Parathyroid adenoma (tissue), 2 donors: Measurements from ENCODE around the gene NTMT2.

Experiments
- H2AFZ ChIP-seq: fragments of 300-600 bp; sonication (generic); one replicate; pipeline ENCODE4 v1.7.0; 2017; ENCODE audit warnings: antibody characterized with exemption, mild to moderate bottlenecking
- H3K27ac ChIP-seq: fragments of 300-600 bp; sonication (generic); one replicate; pipeline ENCODE4 v1.7.0; 2017
- H3K27me3 ChIP-seq: fragments of 300-600 bp; sonication (generic); one replicate; pipeline ENCODE4 v1.7.0; 2017; ENCODE audit warnings: low read length; ENCODE audit not compliant: control insufficient read depth, insufficient read depth
- H3K36me3 ChIP-seq: fragments of 300-600 bp; sonication (generic); one replicate; pipeline ENCODE4 v1.7.0; 2017; ENCODE audit warnings: low read length; ENCODE audit not compliant: control insufficient read depth, insufficient read depth
- H3K4me1 ChIP-seq: fragments of 300-600 bp; sonication (generic); one replicate; pipeline ENCODE4 v1.7.0; 2017; ENCODE audit warnings: control low read depth
- H3K4me2 ChIP-seq: fragments of 300-600 bp; sonication (generic); one replicate; pipeline ENCODE4 v1.7.0; 2017; ENCODE audit warnings: low read length
- H3K4me3 ChIP-seq: fragments of 300-600 bp; sonication (generic); one replicate; pipeline ENCODE4 v1.7.0; 2017; ENCODE audit warnings: low read depth, low read length
- H3K79me2 ChIP-seq: fragments of 300-600 bp; sonication (generic); one replicate; pipeline ENCODE4 v1.7.0; 2017; ENCODE audit warnings: control low read depth
- H3K9ac ChIP-seq: fragments of 300-600 bp; sonication (generic); one replicate; pipeline ENCODE4 v1.7.0; 2017; ENCODE audit warnings: mild to moderate bottlenecking
- H3K9me3 ChIP-seq: fragments of 300-600 bp; sonication (generic); one replicate; pipeline ENCODE4 v1.7.0; 2017; ENCODE audit warnings: low read length; ENCODE audit not compliant: control insufficient read depth
- CTCF ChIP-seq: fragments of 300-600 bp; sonication (generic); IDR thresholded peaks from one replicate; pipeline ENCODE4 v1.7.0; 2017; ENCODE audit warnings: antibody characterized with exemption, mild to moderate bottlenecking
- donor health status: primary hyperparathyroidism.

NTMT2 gene

GRCh38 chr1:170200621-170201397 lies 55.0 kb downstream of the NTMT2 start:
- TF ChIP-seq CTCF, result no peak
- Histone ChIP-seq H2AFZ (no peak overlapping the region), H3K9me3 (no peaks in the 10 kb centered on the region), H3K36me3 (no peaks in the 10 kb centered on the region), H3K4me1 (no peaks in the 10 kb centered on the region), H3K27ac (no peak overlapping the region), H3K9ac (no peak overlapping the region), H3K4me3 (no peak overlapping the region), H3K4me2 (no peak overlapping the region), H3K79me2 (no peaks in the 10 kb centered on the region), H3K27me3 (no peaks in the 10 kb centered on the region)

- Histone ChIP-seq H3K27me3 (no peaks in the 10 kb centered on the region), H3K4me1 (no peaks in the 10 kb centered on the region), H3K9ac (no peak overlapping the region), H2AFZ (no peak overlapping the region), H3K27ac (no peak overlapping the region), H3K79me2 (no peaks in the 10 kb centered on the region), H3K4me3 (no peak overlapping the region), H3K36me3 (no peaks in the 10 kb centered on the region), H3K9me3 (no peaks in the 10 kb centered on the region), H3K4me2 (no peak overlapping the region)
- TF ChIP-seq CTCF, result no peak
Observed at GRCh38 chr1:170203693-170204092, 57.9 kb downstream of the NTMT2 start.

- no peaks in the 10 kb centered on the region for H3K27me3 ChIP-seq
- H3K9ac ChIP-seq, result no peak overlapping the region
- no peaks in the 10 kb centered on the region for H3K79me2 ChIP-seq
- no peaks in the 10 kb centered on the region for H3K36me3 ChIP-seq
- H3K27ac ChIP-seq, result no peak overlapping the region
- H3K9me3 ChIP-seq, result no peaks in the 10 kb centered on the region
- no peak overlapping the region for H3K4me3 ChIP-seq
- H3K4me1 ChIP-seq, result no peaks in the 10 kb centered on the region
- no peak overlapping the region for H3K4me2 ChIP-seq
- no peak overlapping the region for H2AFZ ChIP-seq
- TF ChIP-seq CTCF, result no peak
Observed at GRCh38 chr1:170204121-170204520, 58.4 kb downstream of the NTMT2 start.

GRCh38 chr1:170205301-170205700 lies 59.5 kb downstream of the NTMT2 start:
- Histone ChIP-seq H3K27me3 (no peaks in the 10 kb centered on the region), H3K4me1 (no peaks in the 10 kb centered on the region), H3K9me3 (no peaks in the 10 kb centered on the region), H2AFZ (no peak overlapping the region), H3K27ac (no peak overlapping the region), H3K79me2 (no peaks in the 10 kb centered on the region), H3K36me3 (no peaks in the 10 kb centered on the region), H3K4me3 (no peak overlapping the region), H3K9ac (no peak overlapping the region), H3K4me2 (no peak overlapping the region)
- TF ChIP-seq CTCF, result no peak

GRCh38 chr1:170209125-170209524 lies 63.4 kb downstream of the NTMT2 start:
- Histone ChIP-seq H3K27ac (no peak overlapping the region), H3K27me3 (no peaks in the 10 kb centered on the region), H3K36me3 (no peaks in the 10 kb centered on the region), H3K9me3 (no peaks in the 10 kb centered on the region), H3K4me3 (no peak overlapping the region), H3K9ac (no peak overlapping the region), H3K4me2 (no peak overlapping the region), H3K4me1 (no peaks in the 10 kb centered on the region), H3K79me2 (no peaks in the 10 kb centered on the region), H2AFZ (no peak overlapping the region)
- no peak for TF ChIP-seq CTCF
